GM10248 (cell line): ENCODE results near the gene BANP.

ENCODE experiments used
- CTCF ChIA-PET: fragments of 300-600 bp; sonication (Branson Sonifier 250); formaldehyde crosslinking; extraction: SDS; loops from one replicate; lab custom pipeline; 2021; ENCODE audit warnings: antibody characterized with exemption; lab: Yijun Ruan, JAX
- POLR2A ChIA-PET: fragments of 350-650 bp; sonication (Branson Sonifier 250); formaldehyde crosslinking; extraction: SDS; loops from one replicate; lab custom pipeline; 2020; ENCODE audit warnings: antibody characterized with exemption; lab: Yijun Ruan, JAX
- DNase-seq: peaks from one replicate; pipeline ENCODE4 v3.0.0; 2012; ENCODE audit errors: extremely low spot score
- TF ChIP-seq, protein P1 (sequence below): IDR thresholded peaks from 2 replicates; pipeline ENCODE4 v1.5.1; 2012; ENCODE audit warnings: mild to moderate bottlenecking, low read depth; ENCODE audit errors: extremely low read depth, missing control alignments, control extremely low read depth

BANP gene

DNA sequence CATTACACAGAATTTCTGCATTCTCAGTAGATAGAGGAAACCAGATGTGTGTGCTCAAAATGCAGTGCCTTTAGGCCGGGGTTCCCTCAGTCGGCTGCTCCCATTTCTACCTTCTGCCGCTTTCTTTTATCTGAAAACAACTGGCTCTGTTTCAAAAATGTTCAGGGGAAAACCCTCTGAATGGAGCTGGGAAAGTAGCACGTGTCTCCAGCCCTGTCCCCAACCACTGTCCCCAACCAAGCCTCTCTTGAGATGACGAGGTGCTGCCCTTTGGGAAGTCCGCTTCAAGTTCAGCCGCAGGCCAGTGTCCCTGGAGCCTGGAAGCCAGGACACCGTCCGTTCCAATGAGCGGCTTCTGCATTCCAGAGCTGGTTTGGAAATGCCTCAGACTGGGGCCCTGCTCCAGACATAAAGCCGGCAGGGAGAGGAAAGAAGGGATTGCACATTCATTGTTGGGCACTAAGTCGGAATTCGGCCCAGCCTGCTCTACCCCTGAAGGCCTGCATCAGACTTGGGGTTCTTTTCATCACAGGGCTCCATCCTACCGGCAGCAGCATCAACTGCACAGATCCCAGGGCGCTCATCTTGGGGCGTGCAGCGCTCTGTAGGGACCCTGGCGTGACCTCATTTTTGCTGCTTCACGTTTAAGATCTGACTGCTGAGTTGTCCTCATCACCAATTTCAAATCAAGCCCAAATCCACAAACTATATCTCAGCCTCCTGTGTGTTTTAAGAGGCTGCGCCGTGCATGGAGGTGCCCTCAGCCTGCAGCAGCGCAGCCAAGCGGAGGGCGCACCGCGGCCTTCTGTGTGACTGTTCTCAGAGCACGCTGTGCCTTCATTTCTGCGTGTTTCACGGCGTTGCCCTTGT is 111.3 kb downstream of the BANP start:
- TF ChIP-seq, protein P1, sequence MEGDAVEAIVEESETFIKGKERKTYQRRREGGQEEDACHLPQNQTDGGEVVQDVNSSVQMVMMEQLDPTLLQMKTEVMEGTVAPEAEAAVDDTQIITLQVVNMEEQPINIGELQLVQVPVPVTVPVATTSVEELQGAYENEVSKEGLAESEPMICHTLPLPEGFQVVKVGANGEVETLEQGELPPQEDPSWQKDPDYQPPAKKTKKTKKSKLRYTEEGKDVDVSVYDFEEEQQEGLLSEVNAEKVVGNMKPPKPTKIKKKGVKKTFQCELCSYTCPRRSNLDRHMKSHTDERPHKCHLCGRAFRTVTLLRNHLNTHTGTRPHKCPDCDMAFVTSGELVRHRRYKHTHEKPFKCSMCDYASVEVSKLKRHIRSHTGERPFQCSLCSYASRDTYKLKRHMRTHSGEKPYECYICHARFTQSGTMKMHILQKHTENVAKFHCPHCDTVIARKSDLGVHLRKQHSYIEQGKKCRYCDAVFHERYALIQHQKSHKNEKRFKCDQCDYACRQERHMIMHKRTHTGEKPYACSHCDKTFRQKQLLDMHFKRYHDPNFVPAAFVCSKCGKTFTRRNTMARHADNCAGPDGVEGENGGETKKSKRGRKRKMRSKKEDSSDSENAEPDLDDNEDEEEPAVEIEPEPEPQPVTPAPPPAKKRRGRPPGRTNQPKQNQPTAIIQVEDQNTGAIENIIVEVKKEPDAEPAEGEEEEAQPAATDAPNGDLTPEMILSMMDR = no peak
- ChIA-PET POLR2A (no interaction called here), CTCF (no interaction called here)
- no peak for DNase-seq

DNA sequence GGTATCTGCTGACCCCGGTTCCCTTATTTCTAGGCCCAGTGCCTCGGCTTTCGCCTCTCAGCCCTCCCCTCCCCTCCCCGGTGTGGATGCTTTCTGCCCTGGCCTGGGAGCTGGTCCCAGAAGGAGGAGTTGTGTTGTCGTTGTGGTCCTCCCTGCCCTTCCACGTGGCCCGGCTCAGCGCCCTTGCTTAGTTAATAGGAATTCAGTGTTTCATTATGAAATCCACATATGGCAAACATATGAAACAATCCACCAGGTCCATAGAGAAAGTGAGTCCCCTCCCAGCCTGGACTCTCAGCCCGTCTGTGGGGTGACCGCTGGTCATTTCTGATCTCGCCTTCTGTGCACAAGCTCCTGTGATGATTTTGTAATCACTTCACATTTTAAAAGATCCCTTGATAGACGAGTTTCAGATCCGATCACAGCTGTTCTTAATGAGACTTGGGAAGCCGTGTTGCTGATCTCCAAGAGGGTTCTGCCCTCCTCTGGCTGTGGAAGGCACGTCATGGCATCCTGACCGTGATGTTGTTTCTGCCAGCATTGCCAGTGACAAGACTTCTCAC is 112.1 kb downstream of the BANP start:
- ChIA-PET POLR2A (no interaction called here), CTCF (no interaction called here)
- DNase-seq = no peak
- TF ChIP-seq, protein P1 = no peak

DNA sequence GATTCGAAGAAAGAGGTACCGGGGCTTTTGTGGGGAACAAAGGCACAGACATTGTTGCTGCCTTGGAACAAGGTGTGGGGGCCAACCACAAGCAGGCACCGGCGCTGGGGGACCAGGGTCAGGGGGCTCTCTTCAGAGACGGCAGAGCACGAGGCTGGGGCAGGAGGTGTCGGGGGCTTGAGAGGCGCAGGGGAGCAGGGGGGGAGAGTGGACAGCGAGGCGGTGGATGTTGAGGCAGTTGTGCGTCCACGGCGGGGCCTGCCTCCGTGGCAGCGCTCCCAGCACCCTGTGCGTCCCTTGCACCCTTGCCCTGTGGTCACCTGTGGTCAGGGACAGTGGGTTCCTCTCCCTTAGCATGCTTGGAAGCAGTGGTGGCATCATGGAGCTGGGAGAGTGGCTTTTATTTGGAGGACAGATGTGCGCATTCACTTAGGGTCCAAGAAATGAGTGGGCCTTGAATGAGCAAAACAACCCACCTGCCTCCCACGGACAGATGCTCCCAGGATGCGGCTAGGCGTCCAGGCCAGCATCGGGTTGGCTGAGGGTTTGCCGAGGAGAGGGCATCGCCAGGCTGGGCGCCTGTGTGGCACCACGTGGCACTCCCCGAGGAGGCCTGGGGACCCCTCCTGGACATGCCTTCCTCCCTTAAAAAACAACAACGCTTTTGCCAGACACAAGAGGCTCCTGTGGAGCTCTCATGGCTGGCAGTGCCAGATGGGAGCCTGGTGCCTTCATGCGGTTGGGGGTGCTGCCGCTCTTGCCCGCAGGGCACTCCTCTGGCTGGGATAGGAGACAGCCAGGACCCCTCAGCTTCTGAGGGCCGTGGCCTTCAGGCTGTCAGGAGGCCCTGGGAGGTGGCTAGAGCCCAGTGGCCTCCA is 113.0 kb downstream of the BANP start:
- no peak for DNase-seq
- ChIA-PET POLR2A (no interaction called here), CTCF (no interaction called here)
- TF ChIP-seq, protein P1 = no peak

DNA sequence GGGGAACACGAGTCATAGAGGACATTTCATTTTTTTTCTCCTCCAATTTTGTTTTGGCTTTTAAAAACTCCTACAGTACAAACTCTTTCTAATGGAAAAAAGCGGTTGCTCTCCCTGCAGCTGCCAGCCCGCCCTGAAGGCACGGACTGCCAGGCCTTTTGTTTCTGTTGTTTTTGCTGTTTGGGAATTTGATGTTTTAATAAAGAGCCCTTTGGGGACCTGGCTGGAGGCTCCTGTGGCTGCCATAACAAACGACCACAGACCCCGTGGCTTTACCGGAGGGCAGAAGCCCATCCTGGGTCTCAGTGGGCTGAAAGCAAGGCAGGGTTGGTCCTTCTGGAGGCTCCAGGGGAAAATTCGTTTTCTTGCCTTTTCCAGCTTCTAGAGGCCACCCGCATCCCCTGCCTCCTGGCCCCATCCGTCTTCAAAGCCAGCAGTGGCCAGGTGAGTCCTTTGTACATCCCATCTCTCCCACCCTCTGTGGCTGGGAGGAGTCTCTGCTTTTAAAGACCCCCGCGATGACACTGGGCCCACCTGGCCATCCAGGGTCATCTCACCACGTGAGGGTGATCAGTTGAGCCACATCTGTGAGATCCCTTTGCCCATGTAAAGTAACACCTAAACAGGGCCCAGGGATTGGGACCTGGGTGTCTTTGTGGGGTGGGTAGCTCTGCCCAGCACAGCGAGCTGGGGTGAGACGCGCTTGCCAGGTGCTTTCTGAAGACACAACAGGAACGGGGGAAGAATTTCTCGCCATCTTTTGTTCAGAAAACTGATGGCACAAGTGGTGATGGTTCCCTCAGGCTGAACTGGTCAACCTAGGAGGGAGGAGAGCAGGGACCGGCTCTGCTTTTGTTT is 113.9 kb downstream of the BANP start:
- ChIA-PET CTCF (no interaction called here), POLR2A (no interaction called here)
- DNase-seq = no peak
- TF ChIP-seq, protein P1 = no peak

DNA sequence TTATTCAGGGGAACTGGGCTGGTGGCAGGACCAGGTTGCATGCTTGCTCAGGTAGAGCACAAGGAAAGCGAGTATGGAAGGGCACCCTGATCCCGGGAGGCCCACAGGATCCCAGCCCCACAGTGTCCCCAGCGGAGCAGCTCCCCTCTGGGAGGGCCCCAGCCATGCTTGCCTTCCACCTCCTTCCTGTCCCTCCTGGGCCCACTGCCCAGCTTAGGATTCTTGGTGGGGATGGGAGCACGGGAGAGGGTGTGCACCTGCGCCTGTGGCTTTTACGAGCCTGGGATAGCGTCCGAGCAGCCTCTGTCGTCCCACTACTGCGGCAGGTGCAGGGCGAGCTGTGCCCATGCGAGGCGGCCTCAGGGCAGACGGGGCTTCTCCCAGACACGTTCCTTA is 114.5 kb downstream of the BANP start:
- POLR2A ChIA-PET = no interaction called here
- DNase-seq = no peak
- TF ChIP-seq, protein P1 = no peak
- CTCF ChIA-PET = no interaction called here
